ENCODE data around the gene CCDC9.

The CCDC9 gene

GRCh38 chr19:47221890-47222289 lies 34.4 kb upstream of the CCDC9 start:
- no peak for DNase-seq (ENCODE audit: low read depth in 2 of 2)
- no peak for TF ChIP-seq CTCF (IDR thresholded peaks at IDR 0.05; ENCODE audit: low read depth, low read length)
- no peak overlapping the region for H3K4me3 ChIP-seq (replicated peaks in 1 of 2; ENCODE audit: low read depth in 2 of 2, low read length in 2 of 2)

- DNase-seq (ENCODE audit: low read depth in 2 of 2), result peak; percentile 83 to 93
- peak; percentile 14 for TF ChIP-seq CTCF (IDR thresholded peaks at IDR 0.05; ENCODE audit: low read depth, low read length)
- peak overlapping the region in 1 of 2 donors; percentile 96 for H3K4me3 ChIP-seq (replicated peaks in 1 of 2; ENCODE audit: low read depth in 2 of 2, low read length in 2 of 2)
Observed at GRCh38 chr19:47225746-47226425, 30.4 kb upstream of the CCDC9 start.

- H3K4me3 ChIP-seq (replicated peaks in 1 of 2; ENCODE audit: low read depth in 2 of 2, low read length in 2 of 2), result peak overlapping the region; percentile 40 to 96
- no peak for TF ChIP-seq CTCF (IDR thresholded peaks at IDR 0.05; ENCODE audit: low read depth, low read length)
- peak; percentile 83 for DNase-seq (ENCODE audit: low read depth in 2 of 2)
Observed at GRCh38 chr19:47226426-47227351, 29.6 kb upstream of the CCDC9 start.

GRCh38 chr19:47227352-47228167 lies 28.8 kb upstream of the CCDC9 start:
- TF ChIP-seq CTCF (IDR thresholded peaks at IDR 0.05; ENCODE audit: low read depth, low read length), result no peak
- DNase-seq (ENCODE audit: low read depth in 2 of 2), result peak; percentile 96 to 98
- peak overlapping the region; percentile 40 to 96 for H3K4me3 ChIP-seq (replicated peaks in 1 of 2; ENCODE audit: low read depth in 2 of 2, low read length in 2 of 2)

GRCh38 chr19:47228168-47228936 lies 28.0 kb upstream of the CCDC9 start:
- peak overlapping the region; percentile 76 to 96 for H3K4me3 ChIP-seq (replicated peaks in 1 of 2; ENCODE audit: low read depth in 2 of 2, low read length in 2 of 2)
- no peak for TF ChIP-seq CTCF (IDR thresholded peaks at IDR 0.05; ENCODE audit: low read depth, low read length)
- DNase-seq (ENCODE audit: low read depth in 2 of 2), result peak; percentile 23 to 33

Data from cardiac fibroblast (primary cell).